ENCODE results near the gene NKX6-1.

The NKX6-1 gene

GRCh38 chr4:84490663-84491062, 8.4 kb downstream of the NKX6-1 start:
- DNase-seq (ENCODE audit: insufficient read length), result no peak
- FAIRE-seq, result no peak
- TF ChIP-seq POLR2A (IDR thresholded peaks at IDR 0.05; ENCODE audit: low read depth, low read length), result no peak

GRCh38 chr4:84484236-84484635, 14.9 kb downstream of the NKX6-1 start:
- DNase-seq (ENCODE audit: insufficient read length), result no peak
- TF ChIP-seq TAF1 (IDR thresholded peaks at IDR 0.05; ENCODE audit: borderline replicate concordance, low read depth, low read length) (no peak), POLR2AphosphoS5 (IDR thresholded peaks at IDR 0.05; ENCODE audit: low read depth, low read length) (no peak), POLR2A (IDR thresholded peaks at IDR 0.05; ENCODE audit: low read depth, low read length) (no peak)
- no peak for FAIRE-seq

- DNase-seq (ENCODE audit: insufficient read length) (no peak), FAIRE-seq (no peak)
- TF ChIP-seq POLR2AphosphoS5 (IDR thresholded peaks at IDR 0.05; ENCODE audit: low read depth, low read length) (no peak), POLR2A (IDR thresholded peaks at IDR 0.05; ENCODE audit: low read depth, low read length) (no peak), TAF1 (IDR thresholded peaks at IDR 0.05; ENCODE audit: borderline replicate concordance, low read depth, low read length) (no peak)
These were observed 15.4 kb downstream of the NKX6-1 start for GRCh38 chr4:84483688-84484087.

GRCh38 chr4:84482564-84483563, 16.2 kb downstream of the NKX6-1 start:
- DNase-seq (ENCODE audit: insufficient read length), result no peak
- TF ChIP-seq TAF1 (IDR thresholded peaks at IDR 0.05; ENCODE audit: borderline replicate concordance, low read depth, low read length) (no peak), POLR2AphosphoS5 (IDR thresholded peaks at IDR 0.05; ENCODE audit: low read depth, low read length) (no peak)
- no peak for FAIRE-seq

- FAIRE-seq (no peak), DNase-seq (ENCODE audit: insufficient read length) (no peak)
- TF ChIP-seq TAF1 (IDR thresholded peaks at IDR 0.05; ENCODE audit: borderline replicate concordance, low read depth, low read length), result no peak
- no peak for TF ChIP-seq POLR2A (IDR thresholded peaks at IDR 0.05; ENCODE audit: low read depth, low read length)
- TF ChIP-seq POLR2AphosphoS5 (IDR thresholded peaks at IDR 0.05; ENCODE audit: low read depth, low read length), result no peak
These were observed 17.2 kb downstream of the NKX6-1 start for GRCh38 chr4:84481860-84482245.

- TF ChIP-seq POLR2AphosphoS5 (IDR thresholded peaks at IDR 0.05; ENCODE audit: low read depth, low read length) (no peak), POLR2A (IDR thresholded peaks at IDR 0.05; ENCODE audit: low read depth, low read length) (no peak), TAF1 (IDR thresholded peaks at IDR 0.05; ENCODE audit: borderline replicate concordance, low read depth, low read length) (no peak)
- DNase-seq (ENCODE audit: insufficient read length), result no peak
- no peak for FAIRE-seq
These were observed 17.8 kb downstream of the NKX6-1 start for GRCh38 chr4:84481077-84481859.

- no peak for FAIRE-seq
These were observed 19.0 kb downstream of the NKX6-1 start for GRCh38 chr4:84480082-84480481.

GRCh38 chr4:84479663-84480062, 19.4 kb downstream of the NKX6-1 start:
- no peak for DNase-seq (ENCODE audit: insufficient read length)
- no peak for FAIRE-seq
- TF ChIP-seq POLR2A (IDR thresholded peaks at IDR 0.05; ENCODE audit: low read depth, low read length) (no peak), TAF1 (IDR thresholded peaks at IDR 0.05; ENCODE audit: borderline replicate concordance, low read depth, low read length) (no peak), POLR2AphosphoS5 (IDR thresholded peaks at IDR 0.05; ENCODE audit: low read depth, low read length) (no peak)

More at GRCh38 chr4:84480082-84480481, 19.0 kb downstream of the NKX6-1 start:
- no peak for TF ChIP-seq POLR2AphosphoS5 (IDR thresholded peaks at IDR 0.05; ENCODE audit: low read depth, low read length)
- no peak for DNase-seq (ENCODE audit: insufficient read length)

GRCh38 chr4:84477738-84478137, 21.4 kb downstream of the NKX6-1 start:
- FAIRE-seq (no peak), DNase-seq (ENCODE audit: insufficient read length) (no peak)
- TF ChIP-seq TAF1 (IDR thresholded peaks at IDR 0.05; ENCODE audit: borderline replicate concordance, low read depth, low read length) (no peak), POLR2A (IDR thresholded peaks at IDR 0.05; ENCODE audit: low read depth, low read length) (no peak), POLR2AphosphoS5 (IDR thresholded peaks at IDR 0.05; ENCODE audit: low read depth, low read length) (no peak)

GRCh38 chr4:84474107-84474506, 25.0 kb downstream of the NKX6-1 start:
- FAIRE-seq (no peak), DNase-seq (ENCODE audit: insufficient read length) (no peak)
- TF ChIP-seq TAF1 (IDR thresholded peaks at IDR 0.05; ENCODE audit: borderline replicate concordance, low read depth, low read length), result no peak
- TF ChIP-seq POLR2A (IDR thresholded peaks at IDR 0.05; ENCODE audit: low read depth, low read length), result no peak
- TF ChIP-seq POLR2AphosphoS5 (IDR thresholded peaks at IDR 0.05; ENCODE audit: low read depth, low read length), result no peak

GRCh38 chr4:84472154-84472553, 26.9 kb downstream of the NKX6-1 start:
- TF ChIP-seq POLR2A (IDR thresholded peaks at IDR 0.05; ENCODE audit: low read depth, low read length), result no peak
- TF ChIP-seq POLR2AphosphoS5 (IDR thresholded peaks at IDR 0.05; ENCODE audit: low read depth, low read length), result no peak
- TF ChIP-seq TAF1 (IDR thresholded peaks at IDR 0.05; ENCODE audit: borderline replicate concordance, low read depth, low read length), result no peak
- DNase-seq (ENCODE audit: insufficient read length), result no peak
- FAIRE-seq, result no peak

All from GM12892 (cell line).